GM15510 (cell line): ENCODE data around the gene INTS11.
A peak's percentile ranks its signal among the peaks of the same experiment; 100 is the strongest.

Experiments
- POLR2A ChIP-seq: IDR thresholded peaks from 3 replicates; pipeline ENCODE4 v1.6.1; 2011; ENCODE audit warnings: borderline replicate concordance; ENCODE audit not compliant: insufficient read length; ENCODE audit errors: extremely low read depth

Gene INTS11

DNA sequence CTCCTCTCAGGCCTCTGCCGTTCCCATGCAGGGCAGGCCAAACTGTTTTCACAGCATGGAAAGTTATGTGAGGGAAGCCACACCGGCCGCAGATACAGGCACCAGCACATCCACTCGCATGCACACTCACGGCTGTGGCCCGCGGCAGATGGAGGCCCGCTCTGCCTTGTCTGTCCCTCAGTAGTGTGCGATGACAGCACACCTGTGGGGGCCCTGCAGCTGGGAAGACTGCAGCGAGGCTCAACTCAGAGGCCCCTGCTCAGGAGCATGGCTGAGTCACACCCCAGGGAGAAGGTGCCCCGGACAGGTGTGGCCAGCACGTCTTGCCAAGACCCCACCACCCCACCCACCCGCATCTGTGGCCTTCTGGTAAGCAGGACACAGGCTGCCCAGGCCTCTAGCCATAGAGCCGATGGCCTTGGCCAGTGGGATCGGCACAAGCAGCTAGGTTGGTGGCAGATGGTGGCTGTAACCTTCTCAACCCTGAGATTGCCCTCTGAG, 49.5 kb downstream of the INTS11 start:
- no peak for TF ChIP-seq POLR2A

- no peak for TF ChIP-seq POLR2A
Observed at GRCh38 chr1:1274299-1274930, 50.0 kb downstream of the INTS11 start.

DNA sequence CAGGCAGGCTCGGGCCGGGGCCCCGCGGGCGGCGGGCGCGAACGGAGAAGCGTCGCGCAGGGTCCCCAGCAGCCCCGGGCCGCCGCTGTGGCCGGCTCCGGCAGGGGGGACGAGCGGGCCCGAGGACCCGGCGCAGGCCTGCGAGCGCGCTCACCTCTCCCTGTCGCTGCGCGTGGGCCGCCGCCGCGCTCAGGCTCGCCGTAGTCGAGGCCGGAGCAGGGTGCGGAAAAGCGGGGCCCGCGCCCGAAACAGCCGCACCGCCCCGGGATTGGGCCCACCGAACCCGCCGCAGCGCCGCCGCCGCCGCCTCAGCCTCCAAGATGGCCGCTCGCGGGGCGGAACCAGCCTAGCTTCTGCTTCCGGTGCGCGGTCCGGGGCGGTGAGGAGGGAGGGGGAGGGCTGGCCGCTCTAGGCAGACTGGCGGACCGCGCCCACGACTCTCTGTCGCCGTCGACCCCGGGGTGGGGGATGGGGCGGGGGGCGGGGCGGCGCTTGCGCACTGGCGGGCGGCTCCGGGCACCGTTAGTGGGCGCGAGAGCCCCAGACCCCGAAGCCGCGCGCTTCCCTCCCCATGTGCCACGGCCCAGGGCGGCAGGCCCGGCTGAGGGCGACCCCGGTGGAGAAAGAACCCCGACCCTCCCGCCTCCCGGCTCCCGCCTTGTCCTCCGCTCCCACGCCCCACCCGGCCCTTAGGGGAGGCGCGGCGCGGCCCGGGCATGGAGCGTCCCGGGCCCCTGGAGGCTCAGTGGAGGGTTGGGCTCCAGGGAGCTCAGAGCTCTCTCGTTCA, 50.8 kb downstream of the INTS11 start, which contains the start of gene UBE2J2:
Gene UBE2J2 (minus strand): TSS at position 343 of the 787 bp plus-strand sequence. CDS start 5,862 bp downstream, outside the sequence.
- peak; percentile 80 for TF ChIP-seq POLR2A

DNA sequence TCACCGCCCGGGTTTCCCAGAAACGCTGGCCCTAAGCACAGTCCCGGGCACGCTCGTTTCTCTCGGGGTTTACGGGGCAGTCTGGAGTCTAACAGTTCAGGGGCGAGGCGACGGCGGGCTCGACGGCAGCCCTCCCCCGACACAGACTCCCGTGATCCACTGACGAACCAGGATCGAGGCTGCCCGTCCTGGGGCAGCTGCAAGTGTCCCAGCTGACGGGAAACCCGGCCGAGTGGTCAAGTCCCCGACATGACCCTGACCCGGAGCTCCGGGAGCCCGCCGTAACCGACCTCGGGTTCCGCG, 51.3 kb downstream of the INTS11 start:
- no peak for TF ChIP-seq POLR2A

- no peak for TF ChIP-seq POLR2A
Observed at GRCh38 chr1:1272341-1273208, 51.9 kb downstream of the INTS11 start.

GRCh38 chr1:1270813-1271212, 53.6 kb downstream of the INTS11 start:
- TF ChIP-seq POLR2A = no peak

DNA sequence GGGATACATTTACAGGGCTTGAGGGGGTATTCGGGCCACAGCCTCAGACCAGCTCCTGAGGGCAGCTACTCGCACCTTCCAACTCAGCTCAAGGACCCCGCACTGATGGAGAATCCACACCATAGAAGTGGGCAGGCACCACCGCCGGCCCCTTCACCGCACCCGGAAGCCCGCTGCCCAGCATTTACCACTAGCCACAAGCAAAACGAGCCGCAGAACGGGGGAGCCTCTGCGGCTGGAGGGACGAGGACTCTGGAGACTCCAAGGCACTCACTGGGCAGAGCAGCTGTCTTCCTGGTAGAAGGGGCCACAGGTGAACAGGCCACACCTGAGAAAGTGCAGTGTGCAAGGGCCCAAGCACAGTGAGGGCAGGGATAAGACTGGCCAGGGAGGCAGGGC, 56.2 kb downstream of the INTS11 start:
- TF ChIP-seq POLR2A = no peak

GRCh38 chr1:1267488-1268283, 56.8 kb downstream of the INTS11 start:
- no peak for TF ChIP-seq POLR2A

DNA sequence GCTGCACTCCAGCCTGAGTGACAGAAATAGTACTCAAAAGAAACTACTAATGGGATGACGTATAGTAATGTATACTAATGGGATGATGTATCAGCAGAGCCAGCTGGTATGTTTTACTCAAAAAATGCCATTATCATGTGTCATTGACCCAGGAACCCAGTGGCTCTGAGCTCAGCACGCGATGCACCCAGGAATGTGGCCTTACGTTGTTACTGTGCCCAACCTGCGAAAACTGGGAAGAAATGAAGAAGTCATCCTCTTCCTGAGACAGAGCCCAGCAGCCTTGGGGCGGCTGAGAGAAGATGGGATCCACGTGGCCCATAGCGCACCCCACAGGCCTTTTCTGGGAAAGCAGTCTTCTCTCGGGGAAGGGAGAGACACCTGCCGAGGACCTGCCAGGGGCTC, 59.6 kb downstream of the INTS11 start:
- no peak for TF ChIP-seq POLR2A

GRCh38 chr1:1264026-1264425, 60.4 kb downstream of the INTS11 start:
- no peak for TF ChIP-seq POLR2A

GRCh38 chr1:1262758-1263157, 61.7 kb downstream of the INTS11 start:
- TF ChIP-seq POLR2A = no peak

GRCh38 chr1:1262071-1262470, 62.4 kb downstream of the INTS11 start:
- no peak for TF ChIP-seq POLR2A
